K562 (cell line): Measurements from ENCODE around the gene ACP5. TPM values are rescaled to one million over a fixed set of nuclear protein-coding genes. Genes with fewer than 3 reads are reported as not detected.

Source experiments
- CREB5 ChIP-seq: fragments of 250-450 bp; sonication (Bioruptor Pico); IDR thresholded peaks from 2 replicates; pipeline ENCODE4 v1.5.0; 2020; ENCODE audit warnings: mild to moderate bottlenecking
- DMBX1 ChIP-seq: fragments of 250-450 bp; sonication (Bioruptor Pico); IDR thresholded peaks from 2 replicates; pipeline ENCODE4 v1.8.0; 2022; ENCODE audit warnings: inconsistent platforms, mild to moderate bottlenecking, moderate library complexity, borderline replicate concordance
- E2F1 ChIP-seq: sonication (generic); formaldehyde crosslinking; IDR thresholded peaks from 2 replicates; pipeline ENCODE4 v1.8.1; 2023; ENCODE audit warnings: mild to moderate bottlenecking, missing genetic modification reagents, moderate library complexity
- ELF4 ChIP-seq: fragments of 450-650 bp; formaldehyde crosslinking; IDR thresholded peaks from 2 replicates; pipeline ENCODE4 v1.4.0; 2022; ENCODE audit warnings: missing genetic modification characterization
- SNIP1 ChIP-seq: fragments of 450-650 bp; IDR thresholded peaks from 2 replicates; pipeline ENCODE4 v1.7.1; 2017; ENCODE audit warnings: low read depth, mild to moderate bottlenecking
- TFAM ChIP-seq: fragments of 250-450 bp; sonication (Bioruptor Pico); conservative IDR thresholded peaks from 2 replicates; pipeline ENCODE4 v1.5.0; 2021; ENCODE audit warnings: mild to moderate bottlenecking, moderate library complexity
- ZNF12 ChIP-seq: sonication (generic); formaldehyde crosslinking; IDR thresholded peaks from 2 replicates; pipeline ENCODE4 v1.4.0; 2020; ENCODE audit warnings: mild to moderate bottlenecking, missing genetic modification reagents
- ZNF263 ChIP-seq: sonication (generic); formaldehyde crosslinking; IDR thresholded peaks from 2 replicates; pipeline ENCODE4 v1.8.0; 2022; ENCODE audit warnings: mild to moderate bottlenecking, missing genetic modification reagents, borderline replicate concordance
- ZNF639 ChIP-seq, 2 experiments: fragments of 200-800 bp in 1 of 2; sonication (Bioruptor generic) in 1 of 2; sonication (generic) in 1 of 2; formaldehyde crosslinking in 1 of 2; IDR thresholded peaks in 1 of 2; conservative IDR thresholded peaks in 1 of 2; 2 replicates each; pipeline versions ENCODE4 v1.5.0 to v1.6.1; 2016 to 2020; ENCODE audit warnings: missing compliant biosample characterization in 1 of 2, missing genetic modification characterization in 1 of 2, missing genetic modification reagents in 1 of 2
- ZNF766 ChIP-seq: fragments of 200-800 bp; sonication (Bioruptor generic); conservative IDR thresholded peaks from 2 replicates; pipeline ENCODE4 v1.6.1; 2016; ENCODE audit warnings: missing genetic modification characterization, missing compliant biosample characterization
- polyA plus RNA-seq, 8 experiments: library from polyadenylated mRNA; depleted of rRNA in 4 of 8; stranded (reverse) in 5 of 8; unstranded in 3 of 8; fragments of >200 nt; fragmentation: Nextera tagmentation in 2 of 8; fragmentation: Illumina TruSeq in 1 of 8; extraction: Ambion mirVana in 2 of 8; extraction: Trizol in 1 of 8; gene quantifications; 2 replicates each; pipeline versions ENCODE4 v1.2.1 to v1.2.3, GENCODE V29; 2011 to 2014; ENCODE audit warnings: inconsistent platforms in 1 of 8, missing spikeins in 1 of 8
- total RNA-seq, 7 experiments: library from RNA; depleted of rRNA in 6 of 7; stranded (reverse); fragments of >200 nt in 6 of 7; fragmentation: Illumina TruSeq in 2 of 7; extraction: Trizol in 2 of 7; gene quantifications; 2 replicates each; pipeline versions ENCODE4 v1.2.1 to v1.2.3, GENCODE V29; 2011 to 2021; ENCODE audit warnings: low replicate concordance in 1 of 7
- TF ChIP-seq, protein P1 (sequence below): IDR thresholded peaks from 2 replicates; pipeline ENCODE4 v1.6.1; 2016; ENCODE audit warnings: missing genetic modification characterization, missing compliant biosample characterization
- TF ChIP-seq, protein P2 (sequence below), 3 experiments: fragments of 200-800 bp in 1 of 3; sonication (Bioruptor generic) in 1 of 3; sonication (generic) in 1 of 3; formaldehyde crosslinking in 1 of 3; IDR thresholded peaks; 2 replicates each; pipeline versions ENCODE4 v1.6.1 to v1.8.0; 2016 to 2022; ENCODE audit warnings: mild to moderate bottlenecking in 2 of 3, missing compliant biosample characterization in 2 of 3, missing genetic modification characterization in 2 of 3, missing genetic modification reagents in 1 of 3
- TF ChIP-seq, protein P3 (sequence below): IDR thresholded peaks from 3 replicates; pipeline ENCODE4 v1.6.1; 2011; ENCODE audit warnings: borderline replicate concordance, mild to moderate bottlenecking, moderate library complexity; ENCODE audit not compliant: insufficient read length; ENCODE audit errors: extremely low read depth

ACP5 gene
- total and polyA plus RNA-seq, 9 of the 15 experiments (the other 6 are each of a cell fraction or from before 2014, with no cell fraction given) = 0.06 to 1.1 (median 0.31) TPM; not detected in 1

DNA sequence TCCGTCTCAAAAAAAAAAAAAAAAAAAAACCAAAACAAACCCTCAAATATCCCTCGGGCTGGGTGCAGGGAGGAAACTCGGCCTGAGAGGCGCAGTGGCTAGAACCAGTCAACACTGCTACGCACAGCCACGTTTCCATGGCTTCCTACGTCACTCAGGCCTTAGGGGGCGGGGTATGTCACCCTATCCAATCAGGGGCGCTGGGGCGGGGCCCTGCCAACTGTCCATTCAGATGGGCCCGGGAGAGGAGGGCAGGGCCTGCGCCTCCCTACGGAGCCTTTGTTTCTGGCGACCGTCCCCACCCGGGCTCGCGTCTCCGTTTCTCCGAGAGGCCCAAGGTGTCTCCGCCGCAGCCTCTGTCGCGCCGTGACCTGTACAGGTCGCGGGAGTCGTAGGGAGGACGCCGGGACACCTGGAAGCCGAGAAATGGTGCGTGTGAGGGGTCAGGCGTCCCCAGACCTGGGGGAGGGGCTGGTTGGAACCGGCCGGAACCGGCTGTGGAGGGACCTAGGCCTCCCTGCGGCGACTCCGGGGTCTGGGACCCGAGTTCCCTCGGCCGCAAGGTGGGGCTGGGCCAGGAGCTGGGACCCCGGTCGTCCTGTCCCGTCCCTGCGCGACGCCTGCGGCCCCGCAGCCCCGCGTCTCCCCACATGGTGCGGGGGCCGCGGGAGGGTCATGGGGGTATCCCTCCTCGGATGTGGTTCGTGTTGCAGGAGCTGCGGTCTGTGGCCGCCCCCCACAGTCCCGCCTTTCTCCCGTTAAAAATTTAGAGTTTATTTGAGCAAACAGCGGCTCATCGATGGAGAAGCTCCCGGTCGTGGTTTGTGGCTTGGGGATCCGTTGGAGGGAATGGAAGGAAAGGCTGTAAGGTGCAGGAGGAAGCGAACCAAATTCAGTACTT lies 20.0 kb upstream of the ACP5 start, which contains the start of gene ZNF627 (continued):
- TF ChIP-seq ZNF766 = peak; percentile 70; the same call in 1 of the 2 replicates
- TF ChIP-seq ZNF263 = no peak
- no peak for TF ChIP-seq ELF4 (CRISPR knock-in tag)
- TF ChIP-seq, protein P1, sequence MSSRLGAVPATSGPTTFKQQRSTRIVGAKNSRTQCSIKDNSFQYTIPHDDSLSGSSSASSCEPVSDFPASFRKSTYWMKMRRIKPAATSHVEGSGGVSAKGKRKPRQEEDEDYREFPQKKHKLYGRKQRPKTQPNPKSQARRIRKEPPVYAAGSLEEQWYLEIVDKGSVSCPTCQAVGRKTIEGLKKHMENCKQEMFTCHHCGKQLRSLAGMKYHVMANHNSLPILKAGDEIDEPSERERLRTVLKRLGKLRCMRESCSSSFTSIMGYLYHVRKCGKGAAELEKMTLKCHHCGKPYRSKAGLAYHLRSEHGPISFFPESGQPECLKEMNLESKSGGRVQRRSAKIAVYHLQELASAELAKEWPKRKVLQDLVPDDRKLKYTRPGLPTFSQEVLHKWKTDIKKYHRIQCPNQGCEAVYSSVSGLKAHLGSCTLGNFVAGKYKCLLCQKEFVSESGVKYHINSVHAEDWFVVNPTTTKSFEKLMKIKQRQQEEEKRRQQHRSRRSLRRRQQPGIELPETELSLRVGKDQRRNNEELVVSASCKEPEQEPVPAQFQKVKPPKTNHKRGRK = no peak
- TF ChIP-seq CREB5 (CRISPR knock-in tag) = no peak
- TF ChIP-seq SNIP1 = no peak
- peak; percentile 73 for TF ChIP-seq ZNF12 (CRISPR knock-in tag)
- TF ChIP-seq TFAM = no peak
- TF ChIP-seq, protein P2, sequence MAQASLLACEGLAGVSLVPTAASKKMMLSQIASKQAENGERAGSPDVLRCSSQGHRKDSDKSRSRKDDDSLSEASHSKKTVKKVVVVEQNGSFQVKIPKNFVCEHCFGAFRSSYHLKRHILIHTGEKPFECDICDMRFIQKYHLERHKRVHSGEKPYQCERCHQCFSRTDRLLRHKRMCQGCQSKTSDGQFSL (CRISPR knock-in tag; IDR thresholded peaks at IDR 0.05) = no peak
- TF ChIP-seq, protein P2 (tag; IDR thresholded peaks at IDR 0.05) = no peak
- TF ChIP-seq ZNF639 (CRISPR knock-in tag; conservative IDR thresholded peaks at IDR 0.05 in 1 of 2, IDR thresholded peaks at IDR 0.05 in 1 of 2) = no peak; a peak in 1 of 4 replicates
- TF ChIP-seq, protein P3, sequence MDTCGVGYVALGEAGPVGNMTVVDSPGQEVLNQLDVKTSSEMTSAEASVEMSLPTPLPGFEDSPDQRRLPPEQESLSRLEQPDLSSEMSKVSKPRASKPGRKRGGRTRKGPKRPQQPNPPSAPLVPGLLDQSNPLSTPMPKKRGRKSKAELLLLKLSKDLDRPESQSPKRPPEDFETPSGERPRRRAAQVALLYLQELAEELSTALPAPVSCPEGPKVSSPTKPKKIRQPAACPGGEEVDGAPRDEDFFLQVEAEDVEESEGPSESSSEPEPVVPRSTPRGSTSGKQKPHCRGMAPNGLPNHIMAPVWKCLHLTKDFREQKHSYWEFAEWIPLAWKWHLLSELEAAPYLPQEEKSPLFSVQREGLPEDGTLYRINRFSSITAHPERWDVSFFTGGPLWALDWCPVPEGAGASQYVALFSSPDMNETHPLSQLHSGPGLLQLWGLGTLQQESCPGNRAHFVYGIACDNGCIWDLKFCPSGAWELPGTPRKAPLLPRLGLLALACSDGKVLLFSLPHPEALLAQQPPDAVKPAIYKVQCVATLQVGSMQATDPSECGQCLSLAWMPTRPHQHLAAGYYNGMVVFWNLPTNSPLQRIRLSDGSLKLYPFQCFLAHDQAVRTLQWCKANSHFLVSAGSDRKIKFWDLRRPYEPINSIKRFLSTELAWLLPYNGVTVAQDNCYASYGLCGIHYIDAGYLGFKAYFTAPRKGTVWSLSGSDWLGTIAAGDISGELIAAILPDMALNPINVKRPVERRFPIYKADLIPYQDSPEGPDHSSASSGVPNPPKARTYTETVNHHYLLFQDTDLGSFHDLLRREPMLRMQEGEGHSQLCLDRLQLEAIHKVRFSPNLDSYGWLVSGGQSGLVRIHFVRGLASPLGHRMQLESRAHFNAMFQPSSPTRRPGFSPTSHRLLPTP = no peak
- peak; percentile 15; the same call in 1 of the 2 replicates for TF ChIP-seq E2F1 (CRISPR knock-in tag)
- 0 out of 2 replicates have a peak, but pooled peaks have one; percentile 18 for TF ChIP-seq DMBX1 (CRISPR knock-in tag)
